ENCODE data around the gene SOX11.

SOX11 gene

GRCh38 chr2:5673145-5674025, 18.8 kb upstream of the SOX11 start:
- H3K4me3 ChIP-seq (ENCODE audit: low read length) = no peak overlapping the region
- no peaks in the 10 kb centered on the region for H3K4me1 ChIP-seq (ENCODE audit: control insufficient read depth, insufficient read depth, low read length)
- peak; percentile 8 for DNase-seq (ENCODE audit: low read depth)
- H3K9me3 ChIP-seq (ENCODE audit: control insufficient read depth, low read length) = no peaks in the 10 kb centered on the region
- H3K36me3 ChIP-seq (ENCODE audit: control insufficient read depth, insufficient read depth, low read length, severe bottlenecking) = no peaks in the 10 kb centered on the region
- H3K27me3 ChIP-seq (replicated peaks; ENCODE audit: control insufficient read depth, insufficient read depth, low read length) = peaks cover 6% of the 10 kb centered on the region
- H3K9ac ChIP-seq (ENCODE audit: low read length) = no peak overlapping the region

GRCh38 chr2:5674026-5674340, 18.2 kb upstream of the SOX11 start:
- H3K9ac ChIP-seq (ENCODE audit: low read length) = no peak overlapping the region
- H3K4me3 ChIP-seq (ENCODE audit: low read length) = no peak overlapping the region
- DNase-seq (ENCODE audit: low read depth) = peak; percentile 65
- H3K4me1 ChIP-seq (ENCODE audit: control insufficient read depth, insufficient read depth, low read length) = no peaks in the 10 kb centered on the region
- no peaks in the 10 kb centered on the region for H3K36me3 ChIP-seq (ENCODE audit: control insufficient read depth, insufficient read depth, low read length, severe bottlenecking)
- H3K9me3 ChIP-seq (ENCODE audit: control insufficient read depth, low read length) = no peaks in the 10 kb centered on the region
- H3K27me3 ChIP-seq (replicated peaks; ENCODE audit: control insufficient read depth, insufficient read depth, low read length) = peaks cover 6% of the 10 kb centered on the region

GRCh38 chr2:5677133-5677532, 15.1 kb upstream of the SOX11 start:
- Histone ChIP-seq H3K9ac (ENCODE audit: low read length) (no peak overlapping the region), H3K9me3 (ENCODE audit: control insufficient read depth, low read length) (no peaks in the 10 kb centered on the region), H3K4me3 (ENCODE audit: low read length) (no peak overlapping the region), H3K27me3 (replicated peaks; ENCODE audit: control insufficient read depth, insufficient read depth, low read length) (peaks cover 6% of the 10 kb centered on the region), H3K4me1 (ENCODE audit: control insufficient read depth, insufficient read depth, low read length) (no peaks in the 10 kb centered on the region), H3K36me3 (ENCODE audit: control insufficient read depth, insufficient read depth, low read length, severe bottlenecking) (no peaks in the 10 kb centered on the region)
- peak; percentile 10 for DNase-seq (ENCODE audit: low read depth)

- Histone ChIP-seq H3K9ac (ENCODE audit: low read length) (no peak overlapping the region), H3K27me3 (replicated peaks; ENCODE audit: control insufficient read depth, insufficient read depth, low read length) (peaks cover 11% of the 10 kb centered on the region), H3K36me3 (ENCODE audit: control insufficient read depth, insufficient read depth, low read length, severe bottlenecking) (no peaks in the 10 kb centered on the region), H3K4me1 (ENCODE audit: control insufficient read depth, insufficient read depth, low read length) (no peaks in the 10 kb centered on the region), H3K4me3 (ENCODE audit: low read length) (no peak overlapping the region), H3K9me3 (ENCODE audit: control insufficient read depth, low read length) (no peaks in the 10 kb centered on the region)
- no peak for DNase-seq (ENCODE audit: low read depth)
Measured at GRCh38 chr2:5683471-5683870, 8.7 kb upstream of the SOX11 start.

GRCh38 chr2:5685225-5685624, 7.0 kb upstream of the SOX11 start:
- H3K4me3 ChIP-seq (ENCODE audit: low read length) = no peak overlapping the region
- peaks cover 22% of the 10 kb centered on the region for H3K27me3 ChIP-seq (replicated peaks; ENCODE audit: control insufficient read depth, insufficient read depth, low read length)
- no peak overlapping the region for H3K9ac ChIP-seq (ENCODE audit: low read length)
- H3K36me3 ChIP-seq (ENCODE audit: control insufficient read depth, insufficient read depth, low read length, severe bottlenecking) = no peaks in the 10 kb centered on the region
- peaks cover 4% of the 10 kb centered on the region for H3K9me3 ChIP-seq (ENCODE audit: control insufficient read depth, low read length)
- no peaks in the 10 kb centered on the region for H3K4me1 ChIP-seq (ENCODE audit: control insufficient read depth, insufficient read depth, low read length)
- DNase-seq (ENCODE audit: low read depth) = no peak

GRCh38 chr2:5686068-5686467, 6.1 kb upstream of the SOX11 start:
- no peak overlapping the region for H3K9ac ChIP-seq (ENCODE audit: low read length)
- H3K9me3 ChIP-seq (ENCODE audit: control insufficient read depth, low read length) = peaks cover 4% of the 10 kb centered on the region
- no peak overlapping the region for H3K4me3 ChIP-seq (ENCODE audit: low read length)
- DNase-seq (ENCODE audit: low read depth) = no peak
- no peaks in the 10 kb centered on the region for H3K36me3 ChIP-seq (ENCODE audit: control insufficient read depth, insufficient read depth, low read length, severe bottlenecking)
- H3K4me1 ChIP-seq (ENCODE audit: control insufficient read depth, insufficient read depth, low read length) = no peaks in the 10 kb centered on the region
- H3K27me3 ChIP-seq (replicated peaks; ENCODE audit: control insufficient read depth, insufficient read depth, low read length) = peaks cover 27% of the 10 kb centered on the region

GRCh38 chr2:5686536-5686935, 5.6 kb upstream of the SOX11 start:
- H3K4me1 ChIP-seq (ENCODE audit: control insufficient read depth, insufficient read depth, low read length) = no peaks in the 10 kb centered on the region
- peaks cover 27% of the 10 kb centered on the region for H3K27me3 ChIP-seq (replicated peaks; ENCODE audit: control insufficient read depth, insufficient read depth, low read length)
- peak; percentile 22 for DNase-seq (ENCODE audit: low read depth)

GRCh38 chr2:5689750-5690149, 2.4 kb upstream of the SOX11 start:
- no peaks in the 10 kb centered on the region for H3K36me3 ChIP-seq (ENCODE audit: control insufficient read depth, insufficient read depth, low read length, severe bottlenecking)
- peaks cover 22% of the 10 kb centered on the region for H3K27me3 ChIP-seq (replicated peaks; ENCODE audit: control insufficient read depth, insufficient read depth, low read length)
- no peak for DNase-seq (ENCODE audit: low read depth)
- no peak overlapping the region for H3K9ac ChIP-seq (ENCODE audit: low read length)
- no peaks in the 10 kb centered on the region for H3K4me1 ChIP-seq (ENCODE audit: control insufficient read depth, insufficient read depth, low read length)
- peaks cover 4% of the 10 kb centered on the region for H3K9me3 ChIP-seq (ENCODE audit: control insufficient read depth, low read length)
- H3K4me3 ChIP-seq (ENCODE audit: low read length) = no peak overlapping the region

More at GRCh38 chr2:5686536-5686935, 5.6 kb upstream of the SOX11 start:
- H3K9ac ChIP-seq (ENCODE audit: low read length) = no peak overlapping the region
- H3K36me3 ChIP-seq (ENCODE audit: control insufficient read depth, insufficient read depth, low read length, severe bottlenecking) = no peaks in the 10 kb centered on the region
- no peak overlapping the region for H3K4me3 ChIP-seq (ENCODE audit: low read length)
- peaks cover 4% of the 10 kb centered on the region for H3K9me3 ChIP-seq (ENCODE audit: control insufficient read depth, low read length)

GRCh38 chr2:5690286-5690685, 1.9 kb upstream of the SOX11 start:
- no peak overlapping the region for H3K9ac ChIP-seq (ENCODE audit: low read length)
- peaks cover 28% of the 10 kb centered on the region for H3K27me3 ChIP-seq (replicated peaks; ENCODE audit: control insufficient read depth, insufficient read depth, low read length)
- H3K4me1 ChIP-seq (ENCODE audit: control insufficient read depth, insufficient read depth, low read length) = no peaks in the 10 kb centered on the region
- no peak overlapping the region for H3K4me3 ChIP-seq (ENCODE audit: low read length)
- peaks cover 4% of the 10 kb centered on the region for H3K9me3 ChIP-seq (ENCODE audit: control insufficient read depth, low read length)
- peak; percentile 30 for DNase-seq (ENCODE audit: low read depth)
- no peaks in the 10 kb centered on the region for H3K36me3 ChIP-seq (ENCODE audit: control insufficient read depth, insufficient read depth, low read length, severe bottlenecking)

- no peaks in the 10 kb centered on the region for H3K36me3 ChIP-seq (ENCODE audit: control insufficient read depth, insufficient read depth, low read length, severe bottlenecking)
- no peak overlapping the region for H3K9ac ChIP-seq (ENCODE audit: low read length)
- H3K4me1 ChIP-seq (ENCODE audit: control insufficient read depth, insufficient read depth, low read length) = no peaks in the 10 kb centered on the region
- H3K4me3 ChIP-seq (ENCODE audit: low read length) = no peak overlapping the region
- H3K27me3 ChIP-seq (replicated peaks; ENCODE audit: control insufficient read depth, insufficient read depth, low read length) = peaks cover 33% of the 10 kb centered on the region
- DNase-seq (ENCODE audit: low read depth) = no peak
- peaks cover 4% of the 10 kb centered on the region for H3K9me3 ChIP-seq (ENCODE audit: control insufficient read depth, low read length)
Measured at GRCh38 chr2:5690718-5691220, 1.4 kb upstream of the SOX11 start.

- Histone ChIP-seq H3K9ac (ENCODE audit: low read length) (no peak overlapping the region), H3K27me3 (replicated peaks; ENCODE audit: control insufficient read depth, insufficient read depth, low read length) (peaks cover 39% of the 10 kb centered on the region)
- peak; percentile 85 for DNase-seq (ENCODE audit: low read depth)
Measured at GRCh38 chr2:5691221-5691984, 781 bp upstream of the SOX11 start.

More at GRCh38 chr2:5691221-5691984, 781 bp upstream of the SOX11 start:
- Histone ChIP-seq H3K4me1 (ENCODE audit: control insufficient read depth, insufficient read depth, low read length) (no peaks in the 10 kb centered on the region), H3K36me3 (ENCODE audit: control insufficient read depth, insufficient read depth, low read length, severe bottlenecking) (no peaks in the 10 kb centered on the region), H3K9me3 (ENCODE audit: control insufficient read depth, low read length) (peaks cover 4% of the 10 kb centered on the region), H3K4me3 (ENCODE audit: low read length) (no peak overlapping the region)

Data from adipocyte (in vitro differentiated cells).